HG03378 (cell line): ENCODE results near the gene GET4.

ENCODE experiments used
- ATAC-seq: cut with Tn5 transposase; IDR thresholded peaks from one replicate; pipeline ENCODE4 v1.9.1; 2021; ENCODE audit warnings: mild to moderate bottlenecking, moderate library complexity; ENCODE audit not compliant: unreplicated experiment

GET4 gene

DNA sequence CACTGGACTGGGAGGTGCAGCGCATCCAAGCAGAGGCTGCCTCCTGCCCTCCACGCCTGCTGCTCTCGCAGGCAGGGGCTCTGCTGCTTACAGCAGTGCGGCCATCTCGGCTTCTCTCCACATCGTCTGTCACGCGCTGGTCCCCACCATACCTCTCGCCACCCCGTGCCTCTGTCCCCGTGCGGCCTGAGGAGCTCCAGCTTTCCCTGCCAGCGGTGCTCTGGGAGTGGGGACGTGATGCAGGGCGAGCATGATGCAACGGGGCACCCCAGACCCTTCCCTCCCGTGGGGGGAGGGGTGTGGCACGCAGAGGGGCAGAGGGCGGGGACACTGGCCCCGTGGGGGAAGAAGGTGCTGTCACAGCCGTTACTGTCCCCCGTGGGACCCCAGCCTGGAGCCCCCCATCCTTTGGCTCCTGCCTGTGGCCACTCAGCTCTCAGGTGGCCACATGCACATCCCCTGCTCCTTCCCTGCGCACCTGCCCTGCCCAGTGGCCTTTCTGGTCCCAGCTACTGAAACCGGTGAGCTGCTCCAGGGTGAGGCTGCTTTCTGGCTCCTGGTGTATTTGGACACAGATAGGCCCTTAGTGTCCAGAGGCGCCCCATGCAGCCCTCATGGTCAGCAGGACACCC lies 9.0 kb downstream of the GET4 start:
- no peak for ATAC-seq

DNA sequence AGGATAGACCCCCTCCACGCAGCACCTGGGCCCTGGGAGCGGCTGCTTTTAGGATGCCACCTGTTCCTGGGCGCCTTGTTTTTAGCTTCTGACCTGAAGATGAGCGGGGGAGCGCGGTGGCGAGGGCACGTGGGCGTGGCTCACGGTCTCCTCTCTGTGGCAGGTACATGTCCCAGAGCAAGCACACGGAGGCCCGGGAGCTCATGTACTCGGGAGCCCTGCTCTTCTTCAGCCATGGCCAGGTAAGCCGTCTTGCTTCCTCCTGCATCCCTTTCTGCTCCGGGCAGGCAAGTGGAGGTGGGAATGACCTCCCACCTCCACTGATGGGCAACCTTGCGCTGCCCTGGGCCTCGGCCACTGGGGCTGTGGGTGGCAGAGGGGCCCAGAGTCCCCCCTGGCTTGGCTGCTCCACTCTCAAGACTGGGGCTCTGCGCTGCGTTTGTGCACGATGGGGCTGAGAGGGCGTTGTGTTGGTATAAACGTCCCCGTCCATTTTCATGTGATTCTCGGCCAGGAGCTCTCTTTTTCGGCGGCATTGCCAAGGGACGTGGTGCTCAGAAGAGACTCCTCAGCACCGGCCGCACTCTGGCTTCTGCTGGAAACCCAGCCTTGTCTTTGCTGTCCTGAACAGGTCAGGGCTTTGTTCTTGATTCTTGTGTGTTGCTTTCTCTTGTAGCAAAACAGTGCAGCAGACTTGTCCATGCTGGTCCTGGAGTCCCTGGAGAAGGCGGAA lies 9.7 kb downstream of the GET4 start:
- ATAC-seq, result no peak

DNA sequence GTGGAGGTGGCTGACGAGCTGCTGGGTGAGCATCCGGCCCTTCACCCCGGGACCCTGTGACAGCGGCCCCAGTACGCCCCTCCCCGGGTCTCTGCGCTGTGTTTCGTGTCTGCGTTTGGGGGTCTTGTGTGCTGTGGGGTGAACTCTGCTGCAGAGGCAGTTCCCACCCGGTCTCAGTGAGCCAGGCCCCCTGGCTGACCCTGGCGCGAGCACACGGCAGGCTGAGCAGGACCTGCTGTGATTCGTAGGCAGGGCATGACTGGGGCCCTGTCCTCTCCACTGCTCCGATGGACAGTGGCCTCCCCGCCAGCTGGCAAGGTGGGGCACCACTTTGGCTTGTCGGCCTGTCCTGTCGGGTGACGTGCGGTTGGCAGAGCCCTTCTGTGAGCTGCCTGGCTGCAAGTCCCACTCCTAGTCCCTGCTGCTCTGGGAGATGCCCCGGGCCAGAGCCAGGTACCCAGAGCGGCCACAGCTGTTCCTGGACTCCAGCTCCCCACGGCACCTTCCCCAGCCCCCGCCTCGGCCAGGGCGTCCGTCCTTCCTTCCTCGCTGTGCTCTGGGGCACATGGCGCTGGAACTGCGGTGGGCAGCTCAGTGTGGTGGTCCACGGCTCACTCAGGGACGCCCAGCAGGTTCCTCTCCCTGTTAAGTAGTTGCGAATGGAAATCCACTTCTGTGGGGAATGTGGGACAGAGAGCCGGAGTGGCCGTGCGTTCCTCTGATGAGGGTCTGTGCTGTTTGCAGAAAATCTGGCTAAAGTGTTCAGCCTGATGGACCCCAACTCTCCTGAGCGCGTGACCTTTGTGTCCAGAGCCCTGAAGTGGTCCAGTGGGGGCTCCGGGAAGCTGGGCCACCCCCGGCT lies 10.5 kb downstream of the GET4 start:
- no peak for ATAC-seq

DNA sequence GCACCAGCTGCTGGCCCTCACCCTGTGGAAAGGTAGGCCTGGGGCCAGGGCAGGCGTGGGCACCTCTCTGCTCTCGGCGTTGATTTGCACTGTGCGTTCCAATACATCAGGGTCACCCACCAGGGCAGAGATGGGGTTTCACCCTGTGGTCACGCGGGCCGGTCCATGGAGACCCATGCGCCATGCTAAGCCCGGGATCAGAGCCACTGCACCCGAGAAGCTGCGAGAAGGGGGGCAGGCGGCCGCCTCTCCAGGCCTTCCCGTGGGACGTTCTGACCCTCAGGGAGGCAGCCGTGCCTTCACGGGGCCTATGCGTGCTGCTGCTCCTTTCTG lies 11.1 kb downstream of the GET4 start:
- no peak for ATAC-seq

DNA sequence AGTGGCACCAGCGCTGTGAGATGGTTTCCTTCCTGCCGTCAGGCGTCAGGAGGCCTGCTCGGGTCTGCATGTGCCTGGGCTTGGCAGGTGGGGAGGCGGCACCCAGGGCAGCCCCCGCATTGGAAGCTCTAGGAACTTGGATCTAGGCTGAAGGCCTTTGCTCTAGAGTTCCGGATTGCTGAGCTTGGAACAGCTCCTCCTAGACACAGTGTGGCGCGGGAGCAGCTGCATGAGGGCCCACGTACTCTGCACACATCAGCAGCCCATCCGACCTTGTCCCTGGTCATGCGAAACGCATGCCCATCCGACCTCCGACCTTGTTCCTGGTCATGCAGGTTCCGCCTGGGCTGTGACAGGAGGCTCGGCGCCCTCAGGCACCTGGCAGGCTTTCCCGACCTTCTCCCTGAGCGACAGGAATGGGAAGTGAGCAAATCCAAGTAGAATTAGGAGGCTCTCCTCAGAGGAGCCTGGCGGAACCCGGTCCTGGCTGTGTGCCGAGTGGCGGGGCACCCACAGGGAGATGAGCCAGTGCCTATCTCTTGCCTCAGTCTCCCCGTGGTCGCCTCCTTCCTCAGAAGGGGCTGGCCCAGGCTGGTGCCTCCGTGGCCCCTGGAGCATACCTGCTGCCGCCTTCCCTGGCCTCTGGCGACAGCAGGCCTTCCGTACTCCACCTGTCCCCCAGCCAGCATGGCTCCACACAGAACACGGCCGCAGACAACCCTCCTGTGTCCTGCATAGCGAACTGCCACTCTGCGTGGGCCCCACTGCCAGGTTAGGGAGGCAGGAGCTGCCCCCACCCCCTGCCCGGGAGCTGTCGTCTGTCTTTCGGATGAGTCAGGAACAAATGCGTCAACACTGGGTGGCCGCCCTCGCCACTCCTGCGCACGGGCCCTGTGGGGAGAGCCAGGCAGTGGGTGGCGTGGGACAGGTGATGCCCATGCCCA lies 12.0 kb downstream of the GET4 start:
- ATAC-seq, result no peak

DNA sequence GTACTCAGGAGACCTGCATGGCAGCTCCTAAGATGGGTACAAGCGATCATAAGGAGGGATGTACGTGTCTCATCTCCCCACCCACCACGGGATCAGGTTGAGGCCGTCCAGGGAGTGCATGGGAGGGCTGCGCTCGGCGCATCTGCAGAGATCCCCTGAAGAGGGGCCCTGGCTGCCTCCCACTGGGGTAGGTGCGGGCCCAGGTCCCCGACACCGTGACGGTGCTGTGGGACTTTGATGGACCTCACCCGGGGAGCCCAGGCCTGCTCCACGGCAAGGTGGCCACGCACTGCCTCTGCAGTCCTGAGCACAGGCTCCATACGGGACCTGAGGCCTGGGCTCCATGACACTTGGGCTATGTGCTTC lies 12.7 kb downstream of the GET4 start:
- ATAC-seq, result no peak

DNA sequence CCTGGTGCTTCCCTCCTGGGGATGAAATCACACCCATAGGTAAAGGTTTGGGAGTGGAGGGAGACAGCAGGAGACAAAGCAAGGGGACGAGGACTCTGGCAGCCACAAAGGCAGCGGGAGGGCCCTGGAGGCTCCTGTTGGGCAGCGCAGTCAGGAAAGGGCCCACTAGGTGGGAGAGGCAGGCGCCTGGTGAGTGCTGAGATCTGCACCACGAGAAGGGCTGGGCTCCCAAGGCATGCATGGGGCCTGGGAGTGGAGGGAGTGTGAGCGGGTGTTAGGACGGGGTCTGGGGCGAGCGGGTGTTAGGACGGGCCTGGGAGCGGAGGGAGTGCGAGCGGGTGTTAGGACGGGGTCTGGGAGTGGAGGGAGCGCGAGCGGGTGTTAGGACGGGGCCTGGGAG lies 13.0 kb downstream of the GET4 start:
- no peak for ATAC-seq

DNA sequence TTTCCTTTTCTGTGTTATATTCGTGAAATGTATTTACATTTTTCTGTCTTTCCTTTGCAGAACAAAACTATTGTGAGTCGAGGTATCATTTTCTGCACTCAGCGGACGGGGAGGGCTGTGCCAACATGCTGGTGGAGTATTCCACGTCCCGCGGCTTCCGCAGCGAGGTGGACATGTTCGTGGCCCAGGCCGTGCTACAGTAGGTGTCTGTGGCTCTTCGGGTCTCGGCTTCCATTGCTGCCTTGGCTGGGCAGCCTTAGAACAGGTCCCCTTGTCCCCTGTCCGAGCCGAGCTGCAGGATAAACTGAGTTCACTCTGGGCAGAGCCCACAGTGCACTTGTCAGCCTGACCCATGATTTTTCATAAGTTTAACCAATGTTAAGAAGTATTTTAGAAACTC lies 14.5 kb downstream of the GET4 start:
- no peak for ATAC-seq

DNA sequence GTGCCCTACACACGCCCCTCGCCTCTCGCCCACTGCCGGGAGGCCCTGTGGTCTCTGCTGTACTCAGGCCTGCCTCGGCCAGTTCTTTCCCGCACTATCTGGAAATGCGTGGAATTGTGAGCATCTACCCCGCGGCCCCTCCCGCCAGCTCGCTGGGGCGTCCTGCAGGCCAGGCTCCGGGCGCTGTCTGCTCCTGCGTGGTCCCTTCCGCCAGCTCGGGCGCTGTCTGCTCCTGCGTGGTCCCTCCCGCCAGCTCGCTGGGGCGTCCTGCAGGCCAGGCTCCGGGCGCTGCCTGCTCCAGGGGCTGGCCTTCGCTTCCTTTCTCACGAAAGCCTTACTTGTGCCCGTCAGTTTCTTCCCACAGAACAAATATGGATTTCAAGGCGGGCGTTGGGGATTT lies 14.9 kb downstream of the GET4 start:
- no peak for ATAC-seq

DNA sequence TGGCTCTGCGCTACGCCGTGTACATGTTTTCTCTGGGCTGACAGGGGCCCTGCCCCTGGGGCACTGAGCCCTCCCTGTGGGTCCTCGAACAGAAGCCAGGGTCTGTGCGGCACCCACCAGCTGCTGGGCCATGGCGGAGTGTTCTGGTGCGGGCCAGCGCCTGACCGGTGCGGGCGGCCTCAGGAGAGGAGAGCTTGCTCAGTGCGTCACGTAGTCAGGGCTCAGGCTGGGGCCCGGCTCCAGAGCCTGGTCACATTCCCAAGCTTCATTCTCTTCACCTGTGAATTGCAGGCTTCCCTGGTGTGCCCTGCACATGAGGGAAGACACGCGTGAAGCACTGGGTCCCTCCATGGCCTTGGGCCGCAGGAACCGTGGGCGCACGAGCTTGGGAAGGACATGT lies 15.5 kb downstream of the GET4 start:
- no peak for ATAC-seq

DNA sequence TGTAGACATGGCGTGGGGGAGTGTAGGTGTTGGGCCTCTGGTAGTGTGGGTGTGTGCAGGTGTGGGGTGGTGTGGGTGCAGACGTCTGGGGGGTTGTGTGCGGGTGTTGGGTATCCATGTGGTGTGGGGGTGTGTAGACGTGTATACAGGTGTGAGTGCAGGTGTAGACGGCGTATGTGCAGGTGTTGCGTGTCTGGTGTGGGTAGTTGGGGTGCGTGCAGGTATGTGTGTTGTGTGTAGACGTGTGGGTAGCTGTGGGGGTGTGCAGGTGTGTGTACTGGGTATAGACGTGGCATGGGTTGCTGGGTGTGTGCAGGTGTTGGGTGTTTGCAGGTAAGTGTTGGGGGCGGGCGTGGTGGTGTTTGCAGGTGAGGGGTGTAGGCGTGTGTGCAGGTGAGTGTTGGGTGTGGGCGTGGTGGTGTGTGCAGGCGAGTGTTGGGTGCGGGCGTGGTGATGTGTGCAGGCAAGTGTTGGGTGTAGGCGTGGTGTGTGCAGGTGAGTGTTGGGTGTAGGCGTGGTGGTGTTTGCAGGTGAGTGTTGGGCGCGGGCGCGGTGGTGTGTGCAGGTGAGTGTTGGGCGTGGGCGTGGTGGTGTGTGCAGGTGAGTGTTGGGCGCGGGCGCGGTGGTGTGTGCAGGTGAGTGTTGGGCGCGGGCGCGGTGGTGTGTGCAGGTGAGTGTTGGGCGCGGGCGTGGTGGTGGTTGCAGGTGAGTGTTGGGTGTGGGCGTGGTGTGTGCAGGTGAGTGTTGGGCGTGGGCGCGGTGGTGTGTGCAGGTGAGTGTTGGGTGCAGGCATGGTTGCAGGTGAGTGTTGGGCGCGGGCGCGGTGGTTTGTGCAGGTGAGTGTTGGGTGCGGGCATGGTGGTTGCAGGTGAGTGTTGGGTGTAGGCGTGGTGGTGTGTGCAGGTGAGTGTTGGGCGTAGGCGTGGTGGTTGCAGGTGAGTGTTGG lies 16.6 kb downstream of the GET4 start:
- ATAC-seq, result no peak

DNA sequence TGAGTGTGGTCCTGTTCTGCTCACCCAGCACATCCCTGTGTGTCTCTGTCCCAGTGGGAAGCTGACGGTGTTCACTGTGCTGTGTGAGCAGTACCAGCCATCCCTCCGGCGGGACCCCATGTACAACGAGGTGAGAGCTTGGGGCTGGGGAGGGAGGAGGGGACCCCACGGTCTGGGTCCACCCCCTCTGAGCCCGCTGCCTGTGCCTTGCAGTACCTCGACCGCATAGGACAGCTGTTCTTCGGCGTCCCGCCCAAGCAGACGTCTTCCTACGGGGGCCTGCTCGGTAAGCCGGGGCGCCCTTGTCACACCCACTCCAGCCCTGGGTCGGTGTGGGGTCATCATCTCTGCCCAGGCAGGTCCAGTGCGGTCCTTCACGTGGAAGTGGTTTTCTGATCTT lies 17.3 kb downstream of the GET4 start:
- ATAC-seq, result no peak

DNA sequence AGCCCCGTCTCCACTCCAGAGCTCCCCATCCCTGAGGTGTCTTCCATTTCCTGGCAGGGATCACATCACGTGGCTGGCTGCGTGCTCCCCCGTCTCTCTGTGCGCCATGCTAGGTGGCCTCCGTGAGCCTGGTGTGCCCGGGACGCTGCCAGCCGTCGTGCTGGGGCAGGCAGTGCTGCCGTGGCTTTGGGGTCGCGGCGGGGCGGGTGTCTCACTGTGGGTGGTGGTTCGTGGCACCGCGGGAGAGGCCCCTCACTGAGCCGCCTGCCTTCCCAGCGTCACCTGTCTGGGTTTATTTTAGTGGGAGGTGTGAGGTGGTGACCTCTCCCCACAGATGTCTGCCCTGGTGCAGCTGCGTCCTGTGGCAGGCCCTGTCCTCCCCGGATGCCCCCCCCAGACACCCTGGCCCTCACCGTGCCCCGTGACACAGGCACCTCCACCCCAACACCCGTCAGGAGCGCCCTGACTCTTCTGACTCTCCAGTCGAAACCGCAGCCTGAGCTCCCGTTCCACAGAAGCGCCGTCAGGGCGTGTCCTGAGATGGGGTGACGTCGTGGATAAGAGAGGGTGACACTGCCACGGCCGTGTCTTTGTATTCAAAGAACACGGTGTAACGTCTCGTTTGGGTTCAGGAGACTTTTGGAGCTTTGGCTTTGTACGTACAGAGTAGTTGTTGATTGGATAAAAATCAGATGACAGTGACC lies 18.0 kb downstream of the GET4 start:
- ATAC-seq, result no peak

DNA sequence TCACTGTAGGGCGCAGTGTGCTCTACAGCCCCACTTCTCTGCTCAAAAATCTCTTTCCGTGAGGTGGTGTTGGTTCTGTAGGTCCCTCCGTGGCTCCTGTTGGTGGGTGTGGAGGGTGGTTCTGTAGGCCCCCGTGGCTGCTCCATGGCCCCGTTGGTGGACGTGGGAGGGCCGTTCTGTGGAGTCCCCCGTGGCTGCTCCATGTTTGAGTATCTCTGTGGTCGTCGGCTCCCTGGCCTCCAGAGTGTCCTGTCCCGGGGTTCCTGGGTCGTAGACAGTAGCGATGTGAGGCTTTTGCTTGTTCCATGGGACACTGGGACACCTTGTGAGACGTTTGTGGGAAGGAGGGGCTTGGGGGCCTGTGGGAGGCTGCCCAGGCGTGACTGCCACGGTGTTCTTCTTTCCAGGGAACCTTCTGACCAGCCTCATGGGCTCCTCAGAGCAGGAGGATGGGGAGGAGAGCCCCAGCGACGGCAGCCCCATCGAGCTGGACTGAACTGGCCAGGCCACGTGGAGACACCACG lies 18.6 kb downstream of the GET4 start:
- no peak for ATAC-seq

DNA sequence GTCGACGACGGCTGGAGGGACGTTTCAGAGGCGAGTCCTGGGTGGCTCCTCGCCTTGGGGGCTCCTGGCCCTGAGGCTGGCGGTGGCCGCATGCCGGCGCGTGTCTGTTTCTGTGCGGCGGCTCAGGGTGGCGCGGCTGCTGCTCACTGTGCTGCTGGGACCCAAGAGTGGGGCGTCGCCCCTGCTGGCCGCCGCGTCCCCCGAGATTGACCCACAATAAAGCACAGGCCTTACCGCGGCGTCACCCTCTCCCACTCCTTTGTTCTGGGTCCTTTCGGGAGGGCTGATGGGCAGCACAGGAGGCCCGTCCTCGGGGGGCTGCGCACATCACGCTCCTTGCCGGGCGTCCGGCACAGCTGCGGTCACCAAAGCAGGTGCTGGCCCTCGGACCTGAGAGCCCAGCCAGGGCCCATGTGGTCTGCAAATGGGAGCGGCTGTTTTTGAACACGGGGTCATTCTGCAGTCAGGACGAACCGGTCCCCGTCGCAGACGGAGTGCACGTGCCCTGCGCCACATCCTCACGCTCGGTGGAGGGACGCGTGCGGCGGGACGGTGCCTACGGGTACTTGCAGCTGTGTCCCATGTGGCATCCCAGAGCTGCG lies 19.2 kb downstream of the GET4 start:
- no peak for ATAC-seq

DNA sequence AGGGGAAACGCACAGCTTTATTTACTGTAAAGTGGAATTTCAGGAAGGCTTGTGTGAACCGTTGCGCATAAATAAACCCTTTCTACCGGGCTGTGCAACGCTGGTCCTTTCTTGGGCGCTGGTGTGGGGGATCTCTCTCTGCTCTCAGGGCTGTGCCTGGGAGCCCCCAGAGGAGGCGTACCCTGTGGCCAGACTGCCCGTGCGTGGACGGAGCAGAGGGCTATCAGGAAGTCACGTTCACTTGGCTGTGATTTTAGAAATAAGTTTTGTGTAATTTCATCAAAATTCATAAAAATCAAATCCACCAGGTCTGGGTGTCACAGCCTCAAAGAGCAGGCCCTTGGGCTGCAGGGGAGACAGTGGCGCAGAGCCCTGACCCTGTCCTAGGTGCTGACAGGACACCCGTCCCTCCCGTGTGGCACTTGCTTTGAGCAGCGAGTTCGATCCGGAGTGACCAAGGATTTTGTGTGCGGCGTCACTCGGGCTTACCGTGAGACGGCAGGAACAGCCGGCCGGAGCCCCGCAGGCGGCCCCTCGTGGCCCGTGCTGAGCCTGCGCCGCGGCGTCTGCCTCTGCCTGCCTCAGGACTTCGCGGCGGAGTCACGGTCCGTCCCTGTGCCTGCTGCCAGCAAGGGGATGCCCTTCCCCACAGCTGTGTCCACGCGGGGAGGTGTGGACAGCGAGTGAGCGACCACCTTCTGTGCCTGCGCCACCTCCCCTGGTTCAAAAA lies 20.2 kb downstream of the GET4 start:
- ATAC-seq, result no peak

DNA sequence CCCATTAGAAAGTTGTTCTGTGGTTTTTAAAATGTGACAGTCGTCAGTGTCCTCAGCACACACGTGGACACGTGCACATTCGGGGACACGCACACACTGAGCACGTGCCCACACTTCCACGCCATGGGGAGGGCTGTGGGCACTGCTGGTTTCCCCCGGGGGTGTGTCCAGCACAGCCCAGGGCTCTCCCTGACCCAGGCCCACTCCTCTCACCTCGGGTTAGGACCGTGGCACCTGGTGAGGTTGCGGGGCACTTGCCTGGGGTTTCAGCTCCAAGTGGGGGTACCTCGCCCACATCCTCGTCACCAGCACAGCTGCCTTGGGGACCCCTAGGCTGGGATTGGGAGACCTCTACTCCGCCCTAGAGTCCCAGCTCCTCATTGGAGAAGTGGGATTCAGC lies 20.7 kb downstream of the GET4 start:
- ATAC-seq, result no peak

DNA sequence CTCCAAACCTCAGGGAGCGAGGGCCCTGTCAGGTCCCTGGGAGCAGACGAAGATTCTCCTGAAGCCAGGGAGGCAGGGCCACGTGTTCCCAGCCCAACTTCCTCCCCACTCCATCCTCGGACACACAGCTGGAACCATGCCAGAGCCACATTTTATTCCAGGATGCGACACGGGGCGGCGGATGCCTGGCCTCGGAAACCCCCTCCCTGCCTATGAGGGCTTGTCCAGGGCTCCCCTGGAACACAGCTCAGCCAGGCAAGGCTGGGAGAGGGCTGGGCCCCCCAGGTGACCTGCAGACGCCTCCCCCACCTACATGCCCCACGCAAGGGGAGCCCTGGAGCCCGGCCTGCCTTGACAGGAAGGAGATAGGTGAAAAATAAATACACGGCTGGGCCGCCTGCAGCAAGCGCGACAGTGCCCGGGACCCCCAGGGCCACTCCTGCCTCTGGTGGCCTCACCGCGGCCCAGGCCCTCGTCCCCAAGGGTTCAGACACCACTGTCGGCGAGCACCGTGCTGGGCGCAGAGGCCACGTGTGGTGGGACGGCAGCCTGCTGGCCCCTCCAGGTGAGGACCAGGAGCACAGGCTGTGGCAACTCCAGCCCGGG lies 21.5 kb downstream of the GET4 start:
- ATAC-seq, result no peak
